GM21360 (cell line): ENCODE measurements around the gene TMEM130.

Experiments
- ATAC-seq: cut with Tn5 transposase; IDR thresholded peaks from one replicate; pipeline ENCODE4 v1.9.1; 2021; ENCODE audit warnings: mild to moderate bottlenecking, moderate library complexity; ENCODE audit not compliant: unreplicated experiment

Gene TMEM130

DNA sequence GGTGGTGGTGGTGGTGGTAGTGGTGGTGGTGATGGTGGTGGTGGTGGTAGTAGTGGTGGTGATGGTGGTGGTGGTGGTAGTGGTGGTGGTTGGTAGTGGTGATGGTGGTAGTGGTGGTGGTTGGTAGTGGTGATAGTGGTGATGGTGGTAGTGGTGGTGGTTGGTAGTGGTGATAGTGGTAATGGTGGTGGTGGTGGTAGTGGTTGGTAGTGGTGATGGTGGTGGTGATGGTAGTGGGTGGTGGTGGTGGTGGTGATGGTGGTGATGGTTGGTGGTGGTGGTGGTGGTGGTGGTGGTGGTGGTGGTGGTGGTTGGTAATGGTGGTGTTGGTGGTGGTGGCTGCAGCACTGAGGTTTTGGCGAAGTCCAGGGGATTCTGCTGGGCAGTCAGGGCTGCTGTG, 58.5 kb downstream of the TMEM130 start:
- ATAC-seq = no peak

DNA sequence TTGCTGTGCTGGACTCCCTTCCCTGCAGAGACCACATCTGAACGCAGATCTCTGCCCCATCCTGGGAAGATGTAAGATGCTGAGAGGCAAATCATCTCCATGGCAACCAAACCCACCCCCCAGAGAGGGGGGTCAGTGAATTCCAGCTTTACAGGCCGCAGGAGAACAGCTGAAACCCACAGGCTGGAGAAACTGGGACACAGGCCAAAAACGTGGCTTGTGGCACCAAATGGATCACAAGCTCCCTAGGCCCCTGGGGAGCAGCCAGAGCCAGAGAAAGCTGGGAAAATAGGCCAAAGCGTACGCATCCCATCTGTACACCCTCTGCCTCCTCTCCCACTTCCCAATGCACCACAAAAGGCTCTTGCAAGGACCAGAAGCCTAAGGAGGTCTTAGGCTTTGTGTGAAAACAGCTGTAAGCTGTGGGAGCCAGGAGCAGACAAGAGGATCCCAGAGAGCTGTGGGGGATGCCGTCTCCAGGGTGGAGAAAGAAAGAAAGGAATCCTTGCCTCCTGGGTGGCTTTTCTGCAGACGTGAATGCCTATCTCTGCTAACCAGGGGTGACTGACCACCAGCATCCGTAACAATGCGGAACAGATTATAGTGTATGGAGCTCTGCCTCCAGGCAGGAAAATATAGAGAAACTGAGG, 59.5 kb downstream of the TMEM130 start:
- ATAC-seq = no peak

DNA sequence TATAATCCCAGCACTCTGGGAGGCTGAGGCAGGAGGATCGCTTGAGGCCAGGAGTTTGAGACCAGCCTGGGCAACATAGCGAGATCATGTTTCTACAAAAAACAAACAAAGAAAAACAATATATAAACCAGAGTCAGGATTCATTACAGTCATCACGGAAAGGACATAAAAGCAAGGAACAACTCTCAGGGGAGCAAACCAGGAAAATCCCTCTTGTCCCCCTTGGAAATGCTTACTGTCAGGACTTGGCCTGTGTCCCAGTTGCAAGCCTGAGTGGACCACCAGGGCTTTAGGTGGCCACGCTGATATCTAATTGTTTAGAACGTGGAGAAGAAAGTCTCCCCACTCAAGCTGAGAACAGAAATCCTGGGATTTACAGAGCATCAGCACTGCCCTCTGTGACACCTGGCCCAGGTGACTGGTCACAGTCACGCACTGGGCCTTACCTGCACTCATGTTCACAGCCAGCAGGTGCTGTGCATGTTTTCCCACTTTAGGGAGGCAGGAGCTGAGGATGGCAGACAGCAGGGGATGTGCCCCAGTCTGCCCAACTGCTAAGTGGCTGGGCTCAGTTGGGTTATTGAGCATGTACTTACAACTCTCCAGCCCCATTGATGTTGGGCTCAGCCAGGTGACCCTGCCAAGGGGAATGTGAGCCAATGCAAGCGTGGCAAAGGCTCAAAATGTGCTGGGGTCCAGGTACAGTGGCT, 60.9 kb downstream of the TMEM130 start:
- no peak for ATAC-seq

- no peak for ATAC-seq
Measured at GRCh38 chr7:98807068-98808048, 62.5 kb downstream of the TMEM130 start.

DNA sequence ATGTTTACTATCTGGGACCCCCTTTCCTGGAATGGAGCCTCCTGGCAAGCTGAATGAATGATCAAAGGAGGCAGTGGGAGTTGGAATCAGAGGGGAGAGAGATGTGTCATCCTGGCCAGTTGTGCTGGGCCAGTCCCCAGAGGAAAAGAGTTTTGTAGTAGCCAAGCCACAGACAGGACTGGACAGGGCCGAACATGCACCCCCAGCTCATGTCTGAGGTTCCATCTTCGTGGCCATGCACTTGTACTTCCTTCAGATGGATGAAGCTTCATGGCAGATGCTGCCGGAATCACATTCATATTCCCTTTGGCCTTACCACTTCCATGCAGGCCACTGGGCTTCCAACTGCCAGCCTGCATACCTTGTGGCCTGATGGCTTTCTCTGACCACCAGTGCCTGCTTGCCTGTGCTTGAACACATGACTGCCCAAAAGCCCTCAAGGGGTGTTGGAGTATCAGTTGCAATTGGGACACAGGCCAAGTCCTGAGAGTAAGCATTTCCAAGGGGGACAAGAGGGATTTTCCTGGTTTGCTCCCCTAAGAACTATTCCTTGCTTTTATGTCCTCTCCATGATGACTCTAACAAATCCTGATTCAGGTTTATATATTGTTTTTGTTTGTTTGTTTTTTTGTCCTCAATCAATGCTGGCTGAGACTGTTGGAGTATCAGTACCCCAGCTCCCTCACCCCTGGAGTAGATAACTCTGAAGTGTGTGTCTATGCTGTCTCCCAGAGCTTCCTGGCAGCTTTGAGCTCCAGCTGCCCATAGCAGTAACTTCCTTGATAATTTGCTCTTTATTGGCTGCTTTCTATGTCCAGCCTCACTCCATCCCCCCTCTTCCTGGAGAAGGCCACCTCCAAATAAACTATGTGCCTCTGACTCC, 63.6 kb downstream of the TMEM130 start:
- no peak for ATAC-seq

GRCh38 chr7:98802781-98803110, 67.1 kb downstream of the TMEM130 start:
- ATAC-seq = peak; percentile 34

GRCh38 chr7:98802088-98802780, 67.6 kb downstream of the TMEM130 start:
- peak; percentile 89 for ATAC-seq

- ATAC-seq = no peak
Measured at GRCh38 chr7:98800996-98801395, 68.8 kb downstream of the TMEM130 start.

GRCh38 chr7:98797150-98797549, 72.7 kb downstream of the TMEM130 start:
- no peak for ATAC-seq
